Dendritic cell treated with granulocyte-macrophage colony-stimulating factor and Interleukin-4, amounts not matched to agents 40 ng/mL and 50 ng/mL, for 4 days (primary cell): Measurements from ENCODE around the gene SGCD.

ENCODE experiments used
- H3K27ac Mint-ChIP-seq: one replicate; pipeline ENCODE4 v1.8.0; 2022; ENCODE audit warnings: mild to moderate bottlenecking, mixed read lengths
- H3K27me3 Mint-ChIP-seq: one replicate; pipeline ENCODE4 v1.8.0; 2022; ENCODE audit warnings: mild to moderate bottlenecking, mixed read lengths
- H3K36me3 Mint-ChIP-seq: one replicate; pipeline ENCODE4 v1.8.0; 2022; ENCODE audit warnings: low read depth, mixed read lengths
- H3K4me1 Mint-ChIP-seq: one replicate; pipeline ENCODE4 v1.8.0; 2022; ENCODE audit warnings: low read depth, mixed read lengths
- H3K4me3 Mint-ChIP-seq: one replicate; pipeline ENCODE4 v1.8.0; 2022; ENCODE audit warnings: mild to moderate bottlenecking, moderate library complexity, mixed read lengths
- H3K9me3 Mint-ChIP-seq: one replicate; pipeline ENCODE4 v1.8.0; 2022; ENCODE audit warnings: mixed read lengths
- intact Hi-C: fragments of 100-400 bp; cut with micrococcal nuclease; formaldehyde crosslinking; loops from one replicate; pipeline ENCODE4 v1.15.0; 2022

SGCD gene

DNA sequence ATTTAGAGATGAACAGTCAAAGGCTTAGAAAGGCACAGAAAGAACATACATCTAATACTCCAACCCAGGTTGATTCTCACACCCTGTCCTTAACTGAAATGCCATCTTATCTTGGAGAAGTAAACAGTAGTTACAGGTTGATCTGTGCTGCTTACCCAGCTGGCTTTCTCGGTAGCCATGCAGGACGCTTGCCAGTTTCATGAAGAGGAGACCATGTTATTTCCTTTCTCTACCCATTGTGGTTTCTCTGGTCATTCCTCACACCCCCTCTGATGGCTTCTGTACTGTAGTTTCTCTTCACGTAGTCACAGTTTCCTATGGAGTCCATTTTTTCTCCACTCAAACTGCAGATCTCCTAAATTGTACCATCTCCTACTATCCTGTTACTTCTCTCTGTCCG lies 206.0 kb downstream of the SGCD start:
- intact Hi-C loops: no loop called here
- H3K27me3 Mint-ChIP-seq: no peaks in the 10 kb centered on the region
- no peak overlapping the region for H3K27ac Mint-ChIP-seq
- no peaks in the 10 kb centered on the region for H3K4me1 Mint-ChIP-seq
- no peaks in the 10 kb centered on the region for H3K36me3 Mint-ChIP-seq
- H3K4me3 Mint-ChIP-seq: no peak overlapping the region
- H3K9me3 Mint-ChIP-seq: no peaks in the 10 kb centered on the region

DNA sequence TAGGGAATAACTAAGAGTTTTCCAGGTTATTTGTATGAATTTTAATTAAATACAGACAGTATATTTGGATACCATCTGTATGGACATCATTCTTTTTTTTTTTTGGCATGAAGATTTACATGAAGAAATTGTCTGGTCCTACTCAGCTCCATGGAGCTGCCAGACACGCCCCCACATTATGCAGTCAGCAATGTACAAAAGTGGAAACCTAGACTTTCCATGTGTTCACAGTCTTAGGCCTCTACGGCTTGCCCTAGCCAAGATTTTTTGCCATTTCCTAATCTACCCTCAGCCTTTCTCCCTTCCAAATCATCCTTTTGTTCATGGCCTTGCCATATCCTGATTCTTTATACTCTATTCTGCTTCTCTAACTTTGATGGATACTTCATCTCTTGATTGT lies 207.1 kb downstream of the SGCD start:
- Mint-ChIP-seq H3K36me3 (no peaks in the 10 kb centered on the region), H3K27ac (no peak overlapping the region), H3K4me3 (no peak overlapping the region), H3K27me3 (no peaks in the 10 kb centered on the region), H3K9me3 (no peaks in the 10 kb centered on the region), H3K4me1 (no peaks in the 10 kb centered on the region)
- intact Hi-C loops: no loop called here

DNA sequence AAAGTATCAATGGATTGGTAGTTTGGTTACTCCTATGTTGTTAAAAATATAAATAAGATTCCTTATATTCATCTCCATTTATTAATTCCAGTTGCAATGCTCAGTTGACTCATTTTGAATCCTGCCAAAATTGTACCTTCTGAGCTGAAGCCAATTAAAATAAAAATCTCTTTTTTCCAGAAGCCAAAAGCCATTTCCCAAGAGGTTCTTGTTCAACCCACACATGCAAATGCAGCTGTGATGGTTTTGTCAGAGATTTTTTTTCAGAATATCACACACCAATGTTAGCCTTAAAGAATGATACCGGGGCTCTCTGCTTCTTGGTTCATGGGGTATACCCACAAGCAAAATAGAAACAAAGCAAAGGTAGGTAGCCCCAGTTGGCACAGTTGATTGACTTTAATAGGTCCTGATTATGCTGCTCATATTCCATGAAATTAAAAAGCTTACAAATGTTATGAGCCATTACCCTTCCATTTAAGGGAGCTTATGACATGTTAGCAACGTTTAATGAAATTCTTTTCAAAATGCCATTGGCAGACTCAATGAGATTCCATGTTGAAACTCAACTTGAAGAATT lies 208.0 kb downstream of the SGCD start:
- H3K36me3 Mint-ChIP-seq: no peaks in the 10 kb centered on the region
- intact Hi-C loops: no loop called here

DNA sequence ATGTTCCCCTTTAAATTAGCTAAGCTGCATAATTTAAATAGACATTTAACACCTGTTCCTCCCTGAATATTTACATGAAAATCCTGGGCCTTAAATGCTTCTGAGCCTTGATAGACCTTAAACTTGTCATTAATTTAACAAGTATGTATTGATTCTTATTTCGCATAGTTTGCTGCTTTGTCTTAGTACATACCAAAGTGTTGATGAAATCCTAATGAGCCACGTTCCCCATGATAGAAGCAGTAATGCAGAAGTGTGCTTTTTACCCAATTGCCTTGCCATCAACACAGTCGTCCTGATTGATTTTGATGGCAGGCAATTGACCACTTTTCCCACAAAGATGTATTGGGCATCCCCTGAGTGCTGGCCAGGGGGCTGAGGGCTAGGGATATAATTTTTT lies 213.5 kb downstream of the SGCD start:
- no peaks in the 10 kb centered on the region for H3K36me3 Mint-ChIP-seq
- H3K27ac Mint-ChIP-seq: no peak overlapping the region
- intact Hi-C loops: no loop called here
- peaks cover 10% of the 10 kb centered on the region for H3K9me3 Mint-ChIP-seq
- H3K4me1 Mint-ChIP-seq: no peaks in the 10 kb centered on the region
- no peaks in the 10 kb centered on the region for H3K27me3 Mint-ChIP-seq
- H3K4me3 Mint-ChIP-seq: no peak overlapping the region

More for the DNA sequence above, 208.0 kb downstream of the SGCD start:
- H3K27ac Mint-ChIP-seq: no peak overlapping the region
- no peaks in the 10 kb centered on the region for H3K9me3 Mint-ChIP-seq
- H3K27me3 Mint-ChIP-seq: no peaks in the 10 kb centered on the region
- no peaks in the 10 kb centered on the region for H3K4me1 Mint-ChIP-seq
- no peak overlapping the region for H3K4me3 Mint-ChIP-seq

DNA sequence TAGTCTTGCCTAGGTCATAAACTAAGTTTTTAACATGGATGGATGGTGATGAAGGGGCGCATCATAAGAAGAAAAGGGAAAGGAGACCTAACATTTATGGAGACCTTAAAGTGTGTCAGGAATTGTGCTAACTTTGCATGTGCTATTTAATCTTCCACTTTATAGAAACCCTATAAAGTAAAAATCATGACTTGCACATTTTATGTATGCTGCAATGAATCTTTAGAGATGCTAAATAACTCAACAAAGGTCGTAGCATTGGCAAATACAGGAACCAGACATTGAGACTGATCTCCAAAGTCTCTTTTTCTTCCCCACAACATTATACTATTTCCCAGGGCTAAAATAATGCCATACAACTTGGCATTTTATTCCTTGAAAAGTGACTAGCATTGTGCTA lies 214.6 kb downstream of the SGCD start:
- no peak overlapping the region for H3K27ac Mint-ChIP-seq
- no peaks in the 10 kb centered on the region for H3K4me1 Mint-ChIP-seq
- no peaks in the 10 kb centered on the region for H3K27me3 Mint-ChIP-seq
- no peak overlapping the region for H3K4me3 Mint-ChIP-seq
- H3K36me3 Mint-ChIP-seq: no peaks in the 10 kb centered on the region
- peaks cover 10% of the 10 kb centered on the region for H3K9me3 Mint-ChIP-seq
- intact Hi-C loops: no loop called here

DNA sequence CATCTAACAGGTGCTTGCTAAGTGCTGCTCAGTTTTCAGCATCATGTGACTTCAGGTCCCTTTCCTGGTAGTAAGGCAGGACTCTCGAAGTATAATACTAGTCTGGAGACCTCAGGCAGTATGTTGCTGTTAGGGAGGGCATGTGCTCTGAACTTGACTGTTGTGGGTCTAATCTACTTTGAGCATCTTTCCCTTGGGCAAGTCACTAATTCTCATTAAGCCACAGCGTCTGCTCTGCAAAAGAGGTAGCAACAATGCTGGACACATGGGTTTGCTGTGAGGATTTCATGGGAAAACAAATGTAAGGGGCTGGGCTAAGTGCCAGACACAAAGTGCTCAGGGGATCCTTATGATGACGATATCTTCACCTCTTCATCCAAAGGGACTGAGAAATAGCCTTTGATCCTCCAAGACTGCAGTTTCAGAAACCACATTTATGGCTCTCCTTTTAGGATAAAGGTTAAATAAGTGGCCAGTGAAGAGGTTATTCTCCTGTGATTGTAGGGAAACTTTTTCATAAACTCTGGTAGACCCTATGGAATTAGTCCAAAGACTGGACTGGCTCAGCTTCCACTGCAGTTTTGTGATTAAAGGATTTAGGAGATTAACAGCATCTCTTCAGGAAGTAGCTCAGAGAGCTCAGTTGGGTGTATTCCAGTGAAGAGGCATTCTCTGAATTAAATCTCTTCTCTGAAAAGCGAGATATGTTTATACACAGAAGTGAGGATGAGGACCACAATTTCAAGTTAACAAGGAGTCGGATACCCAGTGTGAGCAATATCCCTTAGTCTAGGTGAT lies 216.6 kb downstream of the SGCD start:
- Mint-ChIP-seq H3K9me3 (peaks cover 10% of the 10 kb centered on the region), H3K36me3 (no peaks in the 10 kb centered on the region), H3K27ac (no peak overlapping the region), H3K27me3 (no peaks in the 10 kb centered on the region), H3K4me3 (no peak overlapping the region), H3K4me1 (no peaks in the 10 kb centered on the region)
- intact Hi-C loops: no loop called here

DNA sequence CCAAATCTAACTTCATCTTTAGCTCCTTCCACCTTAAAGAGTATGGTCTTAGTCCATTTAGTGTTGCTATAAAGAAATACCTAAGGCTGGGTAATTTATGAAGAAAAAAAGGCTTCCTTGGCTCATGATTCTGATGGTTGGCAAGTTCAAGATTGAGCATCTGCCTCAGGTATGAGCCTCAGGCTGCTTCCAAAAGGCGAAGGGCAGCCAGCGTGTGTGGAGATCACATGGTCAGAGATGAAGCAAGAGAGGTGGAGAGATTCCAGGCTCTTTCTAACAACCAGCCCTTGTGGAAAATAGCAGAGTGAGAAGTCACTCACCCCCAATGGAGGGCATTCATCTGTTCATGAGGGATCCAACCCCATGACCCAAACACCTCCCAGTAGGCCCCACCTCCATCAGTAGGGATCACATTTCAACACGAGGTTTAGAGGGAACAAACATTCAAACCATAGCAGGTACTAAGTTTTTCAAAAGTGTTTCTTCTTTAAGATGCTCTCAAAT lies 225.9 kb downstream of the SGCD start:
- Mint-ChIP-seq H3K36me3 (no peaks in the 10 kb centered on the region), H3K9me3 (no peaks in the 10 kb centered on the region), H3K4me1 (no peaks in the 10 kb centered on the region), H3K27me3 (no peaks in the 10 kb centered on the region), H3K4me3 (no peak overlapping the region), H3K27ac (no peak overlapping the region)
- intact Hi-C loops: no loop called here

DNA sequence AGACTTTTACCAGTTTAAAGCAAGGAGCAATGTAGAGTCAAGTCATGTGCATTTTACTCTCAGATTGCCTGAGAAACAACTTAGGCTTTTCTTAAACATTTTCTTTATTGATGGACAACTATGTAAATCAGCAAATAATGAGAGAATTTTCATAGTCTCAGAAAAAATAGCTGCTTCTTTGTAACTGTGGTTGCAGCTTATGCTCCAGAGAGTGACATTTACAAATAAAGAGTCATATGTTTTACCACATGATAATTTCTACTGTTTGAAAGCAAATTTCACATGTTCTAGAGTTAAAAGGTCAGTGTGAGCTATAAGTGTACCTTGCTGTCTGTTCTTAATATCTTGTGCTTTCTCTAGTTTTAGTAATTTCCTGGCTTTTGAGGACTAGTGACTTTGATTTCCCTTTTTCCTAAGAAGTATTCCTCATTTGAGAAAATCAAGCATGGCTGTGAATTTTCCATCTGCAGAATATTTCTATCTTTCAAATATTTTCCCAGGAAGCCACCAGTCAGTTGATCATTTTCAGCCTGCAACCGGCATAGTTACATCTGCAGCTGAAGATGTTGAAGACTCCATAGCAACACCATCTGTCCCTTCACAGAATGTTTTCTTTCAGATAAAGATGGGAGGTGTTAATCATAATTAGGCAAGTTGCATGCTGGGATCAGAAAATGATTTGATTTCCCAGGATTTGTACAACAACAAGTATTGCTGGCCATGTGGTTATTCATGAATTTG lies 229.9 kb downstream of the SGCD start:
- intact Hi-C loops: no loop called here
- no peaks in the 10 kb centered on the region for H3K9me3 Mint-ChIP-seq

DNA sequence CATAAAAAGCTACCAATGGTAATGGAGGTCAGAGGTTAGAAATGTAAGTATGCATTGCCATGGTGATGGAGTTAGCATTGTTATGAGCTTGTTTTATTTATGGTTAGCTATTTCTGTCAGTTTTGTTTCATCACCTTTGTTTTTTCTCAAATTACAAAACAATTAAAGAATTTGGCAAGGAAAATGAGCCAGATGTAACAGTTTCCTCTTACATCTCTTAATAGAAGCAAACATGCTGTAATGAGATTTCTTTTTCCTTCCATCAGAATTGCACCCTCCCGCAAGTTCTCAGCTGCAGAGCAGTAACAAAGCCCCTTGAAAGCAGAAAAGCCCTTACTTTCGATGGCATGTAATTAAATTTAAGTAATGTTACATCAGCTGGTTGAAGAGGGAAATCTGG lies 233.0 kb downstream of the SGCD start:
- no peaks in the 10 kb centered on the region for H3K9me3 Mint-ChIP-seq
- no peaks in the 10 kb centered on the region for H3K4me1 Mint-ChIP-seq
- no peak overlapping the region for H3K27ac Mint-ChIP-seq
- intact Hi-C loops: no loop called here
- no peaks in the 10 kb centered on the region for H3K36me3 Mint-ChIP-seq
- no peaks in the 10 kb centered on the region for H3K27me3 Mint-ChIP-seq
- no peak overlapping the region for H3K4me3 Mint-ChIP-seq

More for the DNA sequence above, 229.9 kb downstream of the SGCD start:
- no peaks in the 10 kb centered on the region for H3K4me1 Mint-ChIP-seq
- H3K36me3 Mint-ChIP-seq: no peaks in the 10 kb centered on the region
- H3K4me3 Mint-ChIP-seq: no peak overlapping the region
- no peaks in the 10 kb centered on the region for H3K27me3 Mint-ChIP-seq
- H3K27ac Mint-ChIP-seq: no peak overlapping the region

DNA sequence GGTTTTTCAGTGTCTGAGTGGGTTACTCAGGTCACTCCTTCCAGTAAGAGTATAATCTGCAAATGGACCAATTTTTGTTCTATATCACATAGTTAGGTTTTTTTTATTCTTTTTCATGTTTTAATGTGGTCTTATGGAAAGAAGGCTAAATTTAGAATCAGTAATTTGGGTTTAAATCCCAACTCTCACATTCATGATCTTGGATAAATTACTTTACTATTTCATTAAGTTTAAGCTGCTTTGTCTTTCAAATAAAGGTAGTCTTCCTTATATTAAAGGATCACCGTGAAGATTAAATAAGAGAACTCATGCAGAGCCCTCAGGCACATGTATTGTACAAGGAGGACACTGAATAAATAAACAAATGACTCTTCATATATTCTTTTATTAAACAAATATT lies 234.7 kb downstream of the SGCD start:
- Mint-ChIP-seq H3K4me1 (no peaks in the 10 kb centered on the region), H3K36me3 (no peaks in the 10 kb centered on the region), H3K9me3 (no peaks in the 10 kb centered on the region), H3K4me3 (no peak overlapping the region), H3K27ac (no peak overlapping the region), H3K27me3 (no peaks in the 10 kb centered on the region)
- intact Hi-C loops: no loop called here

DNA sequence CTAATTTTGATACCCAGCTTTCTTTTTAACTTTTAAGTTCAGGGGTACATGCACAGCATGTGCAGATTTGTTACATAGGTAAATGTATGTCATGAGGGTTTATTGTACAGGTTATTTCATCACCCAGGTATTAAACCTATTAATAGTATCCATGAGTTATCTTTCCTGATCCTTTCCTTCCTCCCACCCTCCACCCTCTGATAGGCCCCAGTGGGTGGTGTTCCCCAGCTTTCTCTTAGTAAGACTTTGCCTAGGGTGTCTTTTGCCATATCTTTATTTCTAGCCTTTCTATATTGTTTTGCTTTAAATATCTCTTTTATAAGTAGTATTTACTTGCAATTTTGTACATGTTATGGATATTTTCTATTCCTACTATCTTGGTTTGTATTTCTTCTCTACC lies 243.7 kb downstream of the SGCD start:
- no peak overlapping the region for H3K27ac Mint-ChIP-seq
- no peaks in the 10 kb centered on the region for H3K4me1 Mint-ChIP-seq
- no peaks in the 10 kb centered on the region for H3K36me3 Mint-ChIP-seq
- H3K4me3 Mint-ChIP-seq: no peak overlapping the region
- H3K27me3 Mint-ChIP-seq: no peaks in the 10 kb centered on the region
- peaks cover 9% of the 10 kb centered on the region for H3K9me3 Mint-ChIP-seq
- intact Hi-C loops: no loop called here

DNA sequence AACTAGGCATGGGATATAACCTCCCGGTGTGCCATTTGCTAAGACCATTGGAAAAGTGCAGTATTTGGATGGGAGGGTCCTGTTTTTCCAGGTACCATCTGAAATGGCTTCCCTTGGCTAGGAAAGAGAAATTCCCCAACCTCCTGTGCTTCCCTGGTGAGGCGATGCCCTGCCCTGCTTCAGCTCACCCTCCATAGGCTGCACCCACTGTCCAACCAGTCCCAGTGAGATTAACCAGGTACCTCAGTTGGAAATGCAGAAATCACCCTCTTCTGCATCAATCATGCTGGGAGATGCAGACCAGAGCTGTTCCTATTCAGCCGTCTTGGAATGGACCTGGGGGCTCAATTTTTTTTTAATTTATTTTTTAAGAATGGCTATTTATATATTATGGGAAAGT lies 254.8 kb downstream of the SGCD start:
- H3K9me3 Mint-ChIP-seq: peaks cover 56% of the 10 kb centered on the region
- no peak overlapping the region for H3K4me3 Mint-ChIP-seq
- intact Hi-C loops: no loop called here
- H3K4me1 Mint-ChIP-seq: no peaks in the 10 kb centered on the region
- H3K36me3 Mint-ChIP-seq: no peaks in the 10 kb centered on the region
- H3K27me3 Mint-ChIP-seq: no peaks in the 10 kb centered on the region
- H3K27ac Mint-ChIP-seq: no peak overlapping the region

DNA sequence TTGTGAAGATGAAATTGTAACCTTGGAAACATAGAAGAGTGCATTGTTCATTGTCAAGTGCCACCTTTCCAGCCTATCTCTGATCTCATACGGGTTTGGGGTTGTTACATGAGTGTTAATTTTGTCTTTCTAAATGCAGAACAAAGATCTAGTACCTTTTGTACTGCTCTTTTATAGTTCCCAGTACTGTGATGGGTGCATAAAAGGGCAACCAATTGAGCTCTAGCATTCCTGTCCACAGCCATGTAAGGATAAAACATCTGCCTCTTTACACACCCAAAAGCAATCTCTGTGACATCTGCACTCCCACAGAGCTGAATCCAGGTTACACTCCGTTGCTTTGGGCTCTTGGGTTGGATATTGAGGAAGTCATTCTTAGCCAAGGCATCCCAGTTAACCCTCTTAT lies 255.2 kb downstream of the SGCD start:
- no peak overlapping the region for H3K4me3 Mint-ChIP-seq
- peaks cover 56% of the 10 kb centered on the region for H3K9me3 Mint-ChIP-seq
- H3K36me3 Mint-ChIP-seq: no peaks in the 10 kb centered on the region
- no peaks in the 10 kb centered on the region for H3K4me1 Mint-ChIP-seq
- intact Hi-C loops: no loop called here
- H3K27ac Mint-ChIP-seq: no peak overlapping the region
- H3K27me3 Mint-ChIP-seq: no peaks in the 10 kb centered on the region

DNA sequence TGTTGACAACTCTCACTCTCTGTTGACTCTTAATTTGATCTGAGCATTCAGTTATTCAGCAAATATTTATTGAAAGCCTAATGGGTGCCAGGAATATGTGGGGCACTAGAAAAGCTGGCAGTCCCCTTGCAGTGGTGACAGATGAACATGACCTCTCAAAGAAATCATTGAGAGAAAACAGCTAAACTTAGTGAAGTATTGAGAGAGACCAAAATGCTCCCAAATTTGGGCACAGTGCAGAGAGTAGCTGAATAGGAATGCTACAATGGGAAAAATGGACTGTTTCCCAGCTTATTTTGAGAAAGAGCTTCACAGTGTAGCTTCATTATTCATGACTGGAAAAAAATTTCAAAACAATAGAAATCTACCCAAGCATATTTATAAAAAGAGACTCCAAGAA lies 257.9 kb downstream of the SGCD start:
- Mint-ChIP-seq H3K4me1 (no peaks in the 10 kb centered on the region), H3K9me3 (peaks cover 32% of the 10 kb centered on the region), H3K36me3 (no peaks in the 10 kb centered on the region), H3K4me3 (no peak overlapping the region), H3K27me3 (no peaks in the 10 kb centered on the region), H3K27ac (no peak overlapping the region)
- intact Hi-C loops: no loop called here
